Activated naive CD8-positive, alpha-beta T cell treated with anti-CD3 and anti-CD28 coated beads for 36 hours (primary cell): ENCODE results near the gene RSPRY1. TPM values are rescaled to one million over a fixed set of nuclear protein-coding genes. Genes with fewer than 3 reads are reported as not detected.
A peak's percentile ranks its signal among the peaks of the same experiment; 100 is the strongest.
"Not testable (repeated sequence)": the region's sequence is repeated elsewhere in the genome, so short reads cannot be mapped to it uniquely, and the experiment has no call there.

ENCODE experiments used
- DNase-seq: peaks from one replicate; pipeline ENCODE4 v3.0.0; 2021
- H3K27ac Mint-ChIP-seq: one replicate; pipeline ENCODE4 v1.8.0; 2022; ENCODE audit warnings: mild to moderate bottlenecking, moderate library complexity, mixed read lengths
- H3K27me3 Mint-ChIP-seq: one replicate; pipeline ENCODE4 v1.8.0; 2022; ENCODE audit warnings: mild to moderate bottlenecking, mixed read lengths
- H3K36me3 Mint-ChIP-seq: one replicate; pipeline ENCODE4 v1.8.0; 2021; ENCODE audit warnings: mild to moderate bottlenecking, mixed read lengths
- H3K4me1 Mint-ChIP-seq: one replicate; pipeline ENCODE4 v1.8.0; 2021; ENCODE audit warnings: mixed read lengths
- H3K4me3 Mint-ChIP-seq: one replicate; pipeline ENCODE4 v1.8.0; 2022; ENCODE audit warnings: mild to moderate bottlenecking, moderate library complexity, mixed read lengths
- H3K9me3 Mint-ChIP-seq: one replicate; pipeline ENCODE4 v1.8.0; 2022; ENCODE audit warnings: mixed read lengths
- total RNA-seq, 2 experiments: library from RNA; stranded (reverse); gene quantifications; one replicate each; pipeline ENCODE4 v1.2.3, GENCODE V29; 2021

The RSPRY1 gene
- total RNA-seq, 2 experiments from 2014 or later: 27.2 to 30.5 TPM

DNA sequence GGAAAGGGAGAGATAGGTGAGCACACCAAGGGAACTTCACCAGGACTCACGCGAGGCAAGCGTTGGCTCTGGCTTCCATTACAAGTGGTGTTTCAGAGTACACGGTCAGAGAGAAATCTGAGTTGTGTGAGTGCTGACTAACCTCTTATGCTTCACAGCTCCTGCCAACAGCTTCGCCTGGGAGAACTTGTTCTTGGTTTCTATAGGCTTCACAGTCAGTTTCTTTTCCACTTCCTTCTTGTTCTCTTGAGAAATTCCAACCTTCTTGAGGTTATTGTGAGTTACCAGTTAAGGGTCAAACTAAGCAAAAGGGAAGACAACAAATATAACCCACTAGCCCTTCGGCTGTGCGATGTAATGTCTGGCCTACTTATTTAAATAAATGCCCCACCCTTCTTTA, 19.2 kb upstream of the RSPRY1 start:
- Mint-ChIP-seq H3K27me3 (no peaks in the 10 kb centered on the region), H3K4me3 (no peak overlapping the region), H3K9me3 (no peaks in the 10 kb centered on the region), H3K4me1 (peaks cover 12% of the 10 kb centered on the region), H3K27ac (no peak overlapping the region), H3K36me3 (peaks cover 18% of the 10 kb centered on the region)
- DNase-seq: no peak

DNA sequence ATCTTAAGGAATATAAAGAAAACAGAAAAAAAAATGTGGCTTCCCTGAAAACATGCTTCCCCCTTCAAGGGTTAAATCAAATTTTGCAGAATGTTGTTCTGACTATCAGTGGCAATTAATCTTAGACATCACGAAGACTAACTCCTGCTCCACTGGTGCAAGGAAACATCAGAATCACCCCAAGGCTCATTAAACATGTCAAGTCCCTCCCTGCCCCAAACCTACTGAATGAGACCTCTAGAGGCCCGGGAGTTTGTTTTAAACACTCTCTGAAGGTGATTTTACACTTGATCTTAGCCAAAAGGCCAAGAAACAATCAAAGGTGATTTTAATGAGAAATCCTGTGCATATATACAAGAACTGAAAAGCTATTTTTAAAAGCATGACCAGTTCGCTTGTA, 18.6 kb upstream of the RSPRY1 start:
- Mint-ChIP-seq H3K4me1 (peaks cover 12% of the 10 kb centered on the region), H3K9me3 (no peaks in the 10 kb centered on the region), H3K27ac (no peak overlapping the region), H3K27me3 (no peaks in the 10 kb centered on the region), H3K4me3 (no peak overlapping the region), H3K36me3 (peaks cover 21% of the 10 kb centered on the region)
- no peak for DNase-seq

DNA sequence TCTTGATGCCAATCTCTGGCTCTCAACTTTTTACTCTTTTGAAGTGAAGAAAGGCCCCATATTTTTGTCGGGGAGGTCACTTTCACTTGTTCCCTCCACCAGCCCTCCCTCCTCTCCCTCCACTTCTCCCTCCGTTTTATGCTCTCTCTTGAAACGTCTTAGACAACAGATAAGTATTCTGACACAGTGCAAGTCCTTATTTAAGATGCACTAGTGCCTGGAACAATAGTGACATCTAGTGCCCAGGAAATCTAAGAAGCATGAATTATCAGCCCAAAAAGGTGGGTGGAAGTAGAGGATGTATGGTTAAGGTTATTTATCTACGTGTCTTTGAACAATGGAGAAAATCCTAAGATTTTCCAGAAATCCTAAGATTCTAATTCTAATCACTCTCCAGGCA, 18.2 kb upstream of the RSPRY1 start:
- no peak for DNase-seq
- peaks cover 12% of the 10 kb centered on the region for H3K4me1 Mint-ChIP-seq
- peaks cover 25% of the 10 kb centered on the region for H3K36me3 Mint-ChIP-seq
- H3K27me3 Mint-ChIP-seq: no peaks in the 10 kb centered on the region
- no peak overlapping the region for H3K4me3 Mint-ChIP-seq
- H3K9me3 Mint-ChIP-seq: no peaks in the 10 kb centered on the region
- no peak overlapping the region for H3K27ac Mint-ChIP-seq

DNA sequence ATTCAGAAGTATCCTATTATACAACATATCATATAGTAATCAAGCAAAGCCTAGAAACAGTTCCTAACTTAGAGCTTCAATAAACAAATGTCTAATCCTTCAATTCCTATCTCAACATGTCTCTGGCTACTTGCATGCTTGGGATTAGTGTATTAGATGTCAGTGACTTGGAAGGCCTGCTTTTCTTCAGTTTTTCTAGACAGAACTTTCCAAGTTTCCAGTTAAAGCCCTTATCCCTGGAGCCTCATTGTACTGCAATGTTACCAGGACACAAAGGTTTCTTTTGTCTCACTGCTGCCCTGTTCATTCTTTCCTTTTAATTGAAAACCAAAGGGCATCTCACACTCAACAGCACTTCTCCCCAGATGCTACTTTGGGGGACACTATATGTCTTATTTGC, 16.8 kb upstream of the RSPRY1 start:
- H3K27ac Mint-ChIP-seq: no peak overlapping the region
- no peak overlapping the region for H3K4me3 Mint-ChIP-seq
- no peak for DNase-seq
- H3K9me3 Mint-ChIP-seq: no peaks in the 10 kb centered on the region
- peaks cover 18% of the 10 kb centered on the region for H3K36me3 Mint-ChIP-seq
- H3K27me3 Mint-ChIP-seq: no peaks in the 10 kb centered on the region
- peaks cover 10% of the 10 kb centered on the region for H3K4me1 Mint-ChIP-seq

DNA sequence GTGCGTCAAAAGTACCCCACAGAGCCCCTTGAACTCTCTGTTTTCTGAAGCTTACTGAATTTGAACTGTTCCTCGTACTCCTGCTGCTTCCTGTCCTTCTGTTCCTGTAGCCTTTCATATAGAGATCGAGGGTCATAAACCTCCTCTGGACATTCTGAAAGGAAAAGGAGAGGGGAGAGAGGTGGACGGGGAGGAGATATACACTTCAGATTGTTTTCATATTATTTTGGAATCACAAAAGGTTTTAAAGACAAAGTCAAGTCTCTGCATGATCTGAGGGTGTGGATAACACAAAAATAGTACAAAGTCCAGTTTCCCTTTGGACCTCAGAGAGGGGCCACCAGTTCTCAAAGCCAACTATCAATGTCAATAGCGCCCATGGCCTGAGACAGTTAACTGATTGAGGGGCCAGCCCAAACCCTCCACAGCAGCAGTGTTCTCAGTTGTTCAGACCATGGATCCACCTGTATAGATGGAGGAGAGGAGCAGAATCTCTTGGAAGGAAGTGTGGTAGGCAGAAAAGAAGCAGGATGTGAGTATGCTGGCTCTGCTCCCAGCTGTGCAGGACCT, 13.3 kb upstream of the RSPRY1 start:
- Mint-ChIP-seq H3K27me3 (no peaks in the 10 kb centered on the region), H3K36me3 (peaks cover 9% of the 10 kb centered on the region), H3K27ac (no peak overlapping the region), H3K9me3 (no peaks in the 10 kb centered on the region), H3K4me3 (no peak overlapping the region), H3K4me1 (peaks cover 4% of the 10 kb centered on the region)
- DNase-seq: no peak

DNA sequence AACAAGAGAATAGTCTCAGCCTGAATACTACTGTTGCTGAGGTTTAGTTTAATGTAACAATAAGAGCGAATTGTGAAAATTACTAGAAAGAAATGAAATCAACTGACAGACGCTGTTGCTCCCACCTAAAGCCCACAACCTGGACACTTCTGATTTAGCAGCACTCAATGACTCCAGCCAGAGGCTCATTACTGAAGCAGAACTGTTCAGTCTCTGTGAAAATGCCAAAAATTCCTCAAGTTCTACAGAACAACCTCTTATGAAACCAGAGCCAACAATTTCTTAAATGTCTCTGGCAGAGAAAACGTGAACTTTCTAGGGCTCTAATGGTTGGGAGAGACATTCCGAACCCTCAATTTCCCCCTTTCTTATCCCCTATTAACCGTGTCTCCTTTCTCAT, 10.2 kb upstream of the RSPRY1 start:
- no peak overlapping the region for H3K4me3 Mint-ChIP-seq
- peaks cover 5% of the 10 kb centered on the region for H3K4me1 Mint-ChIP-seq
- H3K36me3 Mint-ChIP-seq: peaks cover 9% of the 10 kb centered on the region
- no peaks in the 10 kb centered on the region for H3K9me3 Mint-ChIP-seq
- no peaks in the 10 kb centered on the region for H3K27me3 Mint-ChIP-seq
- no peak overlapping the region for H3K27ac Mint-ChIP-seq
- no peak for DNase-seq

DNA sequence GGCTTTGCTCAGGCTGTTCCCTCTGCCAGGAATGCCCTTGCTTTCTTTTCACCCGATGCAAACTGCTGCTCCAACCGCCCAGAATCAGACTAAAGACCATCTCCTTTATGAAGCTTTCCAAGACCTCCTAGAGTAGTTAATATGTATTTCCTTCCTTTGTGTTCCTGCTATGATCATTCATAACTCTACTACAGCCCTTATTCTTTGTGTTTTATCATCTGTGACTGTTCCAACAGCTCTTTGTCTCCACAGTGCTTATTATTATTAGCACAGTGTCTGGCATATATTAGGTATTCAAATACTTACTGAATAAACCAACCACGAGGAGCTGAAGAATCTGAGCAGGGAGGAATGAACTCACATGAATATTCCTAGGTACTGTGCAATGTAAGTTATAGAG, 7.9 kb upstream of the RSPRY1 start:
- Mint-ChIP-seq H3K4me1 (peaks cover 9% of the 10 kb centered on the region), H3K36me3 (no peaks in the 10 kb centered on the region), H3K27ac (no peak overlapping the region), H3K27me3 (no peaks in the 10 kb centered on the region), H3K4me3 (no peak overlapping the region), H3K9me3 (no peaks in the 10 kb centered on the region)
- no peak for DNase-seq

DNA sequence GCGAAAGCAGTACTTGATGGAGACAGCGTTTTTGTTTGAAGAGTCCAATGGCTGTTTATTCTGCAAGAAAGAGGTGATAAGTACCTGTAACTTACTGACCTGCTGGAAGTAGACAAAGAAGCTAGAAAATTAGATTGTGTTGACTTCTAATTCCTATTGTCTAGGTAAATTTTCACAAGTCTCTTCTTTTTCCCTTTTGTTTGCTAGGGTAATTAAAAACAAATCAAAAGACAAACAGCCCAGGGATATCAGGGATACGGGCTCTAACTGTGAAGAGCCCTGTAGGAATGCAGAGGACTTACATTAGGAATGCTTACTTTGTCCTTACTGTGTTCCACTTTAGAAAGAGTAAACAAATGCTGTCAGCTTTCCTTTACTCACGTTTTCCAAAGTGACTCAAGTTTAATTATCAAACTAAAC, 7.3 kb upstream of the RSPRY1 start:
- H3K4me1 Mint-ChIP-seq: peaks cover 11% of the 10 kb centered on the region
- H3K9me3 Mint-ChIP-seq: no peaks in the 10 kb centered on the region
- H3K27me3 Mint-ChIP-seq: no peaks in the 10 kb centered on the region
- no peak overlapping the region for H3K4me3 Mint-ChIP-seq
- no peak overlapping the region for H3K27ac Mint-ChIP-seq
- H3K36me3 Mint-ChIP-seq: peaks cover 2% of the 10 kb centered on the region
- DNase-seq: no peak

DNA sequence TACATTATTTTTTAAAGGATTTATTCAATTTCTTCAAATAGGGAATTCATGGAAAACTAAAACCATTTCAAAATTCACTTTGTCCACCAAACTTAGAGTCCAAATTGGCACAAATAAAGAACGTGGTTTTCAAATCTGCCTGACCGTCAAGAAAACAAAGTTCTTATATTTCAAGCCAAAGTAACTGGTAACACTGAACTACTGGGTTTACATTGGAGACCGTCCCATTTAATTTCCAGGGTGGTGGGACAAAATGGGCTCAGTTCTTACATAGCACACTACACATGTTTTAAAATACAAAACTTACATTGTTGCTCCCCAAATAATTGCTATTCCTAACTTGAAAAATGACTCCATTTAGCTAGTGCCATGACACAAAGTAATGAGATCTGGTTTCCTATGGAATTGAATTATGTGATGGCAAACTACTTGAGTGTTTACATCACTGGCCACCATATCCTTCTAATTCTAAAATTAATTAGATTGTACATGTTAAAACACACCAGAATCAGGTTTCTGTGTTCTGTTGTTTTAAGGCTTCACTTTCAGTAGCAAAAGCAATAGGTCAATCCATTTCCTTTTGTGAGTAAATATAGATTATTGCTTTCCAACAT, 6.8 kb upstream of the RSPRY1 start:
- H3K4me1 Mint-ChIP-seq: peaks cover 16% of the 10 kb centered on the region
- no peak overlapping the region for H3K4me3 Mint-ChIP-seq
- H3K36me3 Mint-ChIP-seq: peaks cover 6% of the 10 kb centered on the region
- H3K27me3 Mint-ChIP-seq: no peaks in the 10 kb centered on the region
- no peak for DNase-seq
- H3K27ac Mint-ChIP-seq: no peak overlapping the region
- peaks cover 2% of the 10 kb centered on the region for H3K9me3 Mint-ChIP-seq

DNA sequence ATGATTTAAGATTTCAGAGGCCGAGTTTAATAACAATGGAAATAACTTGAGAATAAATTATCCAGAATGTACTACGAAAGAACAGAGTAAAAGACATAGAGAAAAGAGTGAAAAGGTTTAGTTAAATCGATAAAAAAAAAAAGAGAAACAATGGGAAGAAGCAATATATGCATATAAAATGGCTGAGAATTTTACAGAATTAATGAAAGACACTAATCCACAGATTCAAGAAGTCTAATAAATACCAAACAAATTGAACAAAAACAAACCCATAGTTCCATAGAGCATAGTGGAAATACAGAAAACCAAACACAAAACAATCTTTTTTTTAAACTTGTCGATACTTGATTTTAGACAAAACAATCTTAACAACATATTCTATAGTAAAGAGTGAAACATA, 2.0 kb upstream of the RSPRY1 start:
- H3K36me3 Mint-ChIP-seq: peaks cover 8% of the 10 kb centered on the region
- H3K9me3 Mint-ChIP-seq: peaks cover 2% of the 10 kb centered on the region
- DNase-seq: no peak
- H3K27me3 Mint-ChIP-seq: no peaks in the 10 kb centered on the region
- H3K4me1 Mint-ChIP-seq: peaks cover 35% of the 10 kb centered on the region
- no peak overlapping the region for H3K27ac Mint-ChIP-seq
- peak overlapping the region; percentile 92 for H3K4me3 Mint-ChIP-seq

DNA sequence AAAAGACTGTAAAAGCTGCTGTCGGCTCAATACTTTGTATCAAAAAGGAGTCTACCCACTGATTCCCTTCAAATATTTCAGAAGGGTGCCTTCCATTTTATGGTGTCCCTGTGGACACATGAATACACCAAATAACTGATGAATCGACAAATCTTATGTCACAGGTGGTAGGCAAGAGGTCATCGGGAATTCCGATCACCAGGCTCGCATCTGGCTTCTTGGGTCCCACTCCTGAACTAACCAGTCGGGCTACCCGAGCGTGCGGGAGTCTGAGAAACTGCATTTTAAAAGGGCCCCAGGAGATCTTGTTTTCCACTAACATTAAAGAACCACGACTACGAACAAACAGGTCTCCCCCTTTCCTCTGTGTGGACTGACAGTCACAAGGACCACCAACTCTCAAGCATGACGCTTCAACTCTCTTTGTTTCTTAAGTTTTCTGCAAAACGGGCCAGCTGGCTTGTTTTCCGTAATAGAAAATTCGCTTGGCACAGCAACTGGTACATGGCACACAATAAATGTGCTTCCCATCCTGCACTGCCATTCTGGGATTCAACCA, 1.2 kb upstream of the RSPRY1 start:
- H3K27me3 Mint-ChIP-seq: no peaks in the 10 kb centered on the region
- peaks cover 32% of the 10 kb centered on the region for H3K4me1 Mint-ChIP-seq
- peak overlapping the region; percentile 96 for H3K27ac Mint-ChIP-seq
- DNase-seq: no peak
- H3K36me3 Mint-ChIP-seq: peaks cover 12% of the 10 kb centered on the region
- peak overlapping the region; percentile 92 for H3K4me3 Mint-ChIP-seq
- peaks cover 2% of the 10 kb centered on the region for H3K9me3 Mint-ChIP-seq

DNA sequence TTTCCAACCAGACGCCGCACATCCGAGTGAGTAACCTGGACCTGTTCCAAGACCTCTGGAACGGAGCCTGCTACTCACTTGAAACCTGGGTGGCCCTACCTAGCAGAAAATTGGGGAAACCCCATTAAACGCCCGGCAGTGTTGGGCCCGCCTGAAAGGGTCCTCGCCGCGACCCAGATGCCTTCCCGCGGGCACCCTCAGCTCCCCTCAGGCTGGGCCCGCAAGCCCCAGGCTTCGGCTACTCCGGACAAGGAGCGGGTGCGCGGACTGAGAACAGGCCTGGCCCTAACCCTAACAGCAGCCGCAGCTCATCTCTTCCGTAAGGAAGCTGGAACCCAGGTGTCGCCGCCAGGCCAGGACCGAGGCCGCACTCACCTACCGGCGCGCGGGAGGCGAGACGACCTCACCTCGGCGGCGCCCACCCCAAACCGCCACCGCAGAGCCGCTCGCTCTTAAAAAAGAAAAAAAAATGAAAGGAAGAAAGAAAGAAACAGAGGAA, 634 bp upstream of the RSPRY1 start:
- DNase-seq: no peak
- Mint-ChIP-seq H3K27ac (peak overlapping the region; percentile 96), H3K27me3 (no peaks in the 10 kb centered on the region), H3K36me3 (peaks cover 15% of the 10 kb centered on the region), H3K4me1 (peaks cover 34% of the 10 kb centered on the region), H3K4me3 (peak overlapping the region; percentile 92), H3K9me3 (peaks cover 2% of the 10 kb centered on the region)

DNA sequence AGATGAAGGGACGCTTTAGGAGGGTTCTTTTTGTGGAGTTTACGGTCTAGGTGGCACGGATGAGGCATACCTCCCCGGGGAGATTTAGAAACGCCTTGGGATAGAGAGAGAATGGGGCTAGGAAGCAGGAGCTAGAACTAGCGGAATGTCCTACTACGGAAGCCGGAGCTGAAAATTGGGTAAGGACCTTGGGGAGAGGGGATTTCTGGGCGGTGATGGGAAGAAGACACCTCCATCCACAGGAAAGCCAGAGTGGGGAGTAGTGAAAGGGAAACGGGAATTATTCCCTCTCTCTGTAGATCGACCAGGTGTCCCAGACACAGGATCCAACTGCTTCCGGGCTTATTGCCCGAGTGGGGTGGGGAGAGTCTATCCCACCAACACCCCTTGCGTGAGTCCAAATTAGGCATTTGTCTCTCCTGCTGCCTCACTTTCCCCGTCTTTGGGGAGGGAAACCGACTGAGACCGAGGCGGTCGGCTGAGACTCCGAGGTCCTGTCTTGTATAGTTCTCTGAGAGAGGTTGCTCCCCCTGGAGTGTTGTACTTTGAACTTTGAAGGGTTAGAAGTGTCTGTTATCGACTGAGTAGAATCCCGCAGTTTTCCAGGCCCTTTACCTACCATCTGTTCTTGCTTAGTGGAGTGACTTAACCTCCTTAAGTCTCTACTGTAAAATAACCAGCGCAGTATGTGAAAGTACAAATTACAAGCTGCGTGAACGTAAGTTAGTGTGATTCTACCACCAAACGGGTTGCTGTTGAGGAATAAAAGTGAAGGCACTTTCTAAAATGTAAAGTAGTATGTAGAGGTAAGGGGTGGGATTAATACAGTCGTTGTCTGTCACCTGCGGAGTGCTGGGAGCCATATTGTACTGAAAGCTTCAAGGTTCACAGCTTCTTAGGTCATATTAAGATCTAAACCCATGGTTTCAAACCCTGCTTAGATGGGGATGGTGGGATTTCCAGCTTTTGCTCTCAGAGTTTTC, 1.0 kb downstream of the RSPRY1 start:
- H3K27me3 Mint-ChIP-seq: no peaks in the 10 kb centered on the region
- peaks cover 15% of the 10 kb centered on the region for H3K36me3 Mint-ChIP-seq
- H3K9me3 Mint-ChIP-seq: peaks cover 2% of the 10 kb centered on the region
- H3K4me3 Mint-ChIP-seq: peak overlapping the region; percentile 92
- peak overlapping the region; percentile 96 for H3K27ac Mint-ChIP-seq
- H3K4me1 Mint-ChIP-seq: peaks cover 40% of the 10 kb centered on the region
- DNase-seq: peak; percentile 20

DNA sequence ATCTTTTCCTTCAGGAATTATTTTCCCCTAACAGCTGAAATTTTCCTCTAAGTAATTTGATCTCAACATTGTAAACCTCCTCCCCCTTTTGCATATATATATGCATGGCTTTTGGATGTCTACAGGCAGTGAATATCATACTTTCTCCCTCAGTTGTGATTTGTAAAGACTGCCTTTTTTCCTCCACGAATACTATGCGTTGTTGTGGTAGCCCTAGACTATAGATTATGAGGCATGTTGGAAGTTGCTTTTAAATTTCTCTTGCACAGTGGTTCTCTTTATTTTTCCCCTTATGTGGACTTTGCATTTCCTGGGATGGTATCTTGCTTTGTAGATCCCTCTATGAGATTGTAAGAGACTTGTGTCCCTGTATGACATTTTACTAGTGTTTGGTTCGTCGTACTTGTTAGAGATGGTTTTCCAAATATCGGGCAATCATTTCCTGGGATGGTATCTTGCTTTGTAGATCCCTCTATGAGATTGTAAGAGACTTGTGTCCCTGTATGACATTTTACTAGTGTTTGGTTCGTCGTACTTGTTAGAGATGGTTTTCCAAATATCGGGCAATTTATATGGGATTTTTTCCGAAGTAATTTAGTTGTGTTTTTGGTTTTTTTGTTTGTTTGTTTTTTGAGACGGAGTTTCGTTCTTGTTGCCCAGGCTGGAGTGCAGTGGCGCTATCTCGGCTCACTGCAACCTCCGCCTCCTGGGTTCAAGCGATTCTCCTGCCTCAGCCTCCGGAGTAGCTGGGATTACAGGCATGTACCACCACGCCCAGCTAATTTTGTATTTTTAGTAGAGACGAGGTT, 2.0 kb downstream of the RSPRY1 start:
- not testable (repeated sequence) for H3K27me3 Mint-ChIP-seq, DNase-seq, H3K9me3 Mint-ChIP-seq
- H3K27ac Mint-ChIP-seq: peak overlapping the region; percentile 96
- peaks cover 15% of the 10 kb centered on the region for H3K36me3 Mint-ChIP-seq
- H3K4me1 Mint-ChIP-seq: peaks cover 48% of the 10 kb centered on the region
- H3K4me3 Mint-ChIP-seq: peak overlapping the region; percentile 92
